Omental fat pad (tissue), 4 donors: Measurements from ENCODE around the gene MICAL2. TPM values are rescaled to one million over a fixed set of nuclear protein-coding genes. Genes with fewer than 3 reads are reported as not detected.
A peak's percentile ranks its signal among the peaks of the same experiment; 100 is the strongest.
"Not testable (repeated sequence)": the region's sequence is repeated elsewhere in the genome, so short reads cannot be mapped to it uniquely, and the experiment has no call there.

Source experiments
- ATAC-seq: fragments of 150-250 bp; one replicate; pipeline ENCODE4 v1.9.1; 2016; ENCODE audit warnings: mild to moderate bottlenecking, moderate library complexity; ENCODE audit not compliant: low FRiP score
- DNase-seq: peaks from one replicate; pipeline ENCODE4 v3.0.0-alpha.2; 2019; ENCODE audit warnings: low spot score
- total RNA-seq, 4 donors: library from RNA; depleted of rRNA; stranded (reverse); fragments of >200 nt; gene quantifications; one replicate each; pipeline ENCODE4 v1.1.0, GENCODE V29; 2016
- TF ChIP-seq, protein P1 (sequence below), 3 donors: fragments of 450-650 bp; IDR thresholded peaks; one replicate each; pipeline ENCODE4 v1.5.1; 2016 to 2017; ENCODE audit warnings: antibody characterized with exemption in 3 of 3, mild to moderate bottlenecking in 3 of 3, moderate library complexity in 2 of 3

Gene MICAL2
- total RNA-seq, 4 donors from 2014 or later: 34.3 to 143 (median 57.0) TPM

DNA sequence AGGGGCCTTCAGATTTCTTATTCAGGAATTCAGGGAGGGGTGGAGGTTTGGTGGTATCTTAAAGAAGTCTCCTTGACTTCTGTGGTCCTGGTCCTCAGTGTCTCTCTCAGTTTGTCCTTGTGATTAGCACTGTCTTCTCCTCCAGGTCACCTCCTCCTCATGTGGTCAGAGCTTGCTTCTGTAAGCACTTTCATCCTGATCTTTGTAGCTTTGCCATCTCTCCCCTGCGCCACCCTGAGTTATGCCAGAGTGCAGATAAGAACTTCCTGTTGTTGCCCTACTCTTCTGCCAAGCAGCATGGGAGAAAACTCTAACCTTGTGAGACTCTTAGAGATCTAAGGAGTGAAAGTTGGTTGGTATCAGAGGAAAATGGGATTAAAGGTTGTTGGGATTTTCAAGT lies 30.9 kb downstream of the MICAL2 start:
- TF ChIP-seq, protein P1, sequence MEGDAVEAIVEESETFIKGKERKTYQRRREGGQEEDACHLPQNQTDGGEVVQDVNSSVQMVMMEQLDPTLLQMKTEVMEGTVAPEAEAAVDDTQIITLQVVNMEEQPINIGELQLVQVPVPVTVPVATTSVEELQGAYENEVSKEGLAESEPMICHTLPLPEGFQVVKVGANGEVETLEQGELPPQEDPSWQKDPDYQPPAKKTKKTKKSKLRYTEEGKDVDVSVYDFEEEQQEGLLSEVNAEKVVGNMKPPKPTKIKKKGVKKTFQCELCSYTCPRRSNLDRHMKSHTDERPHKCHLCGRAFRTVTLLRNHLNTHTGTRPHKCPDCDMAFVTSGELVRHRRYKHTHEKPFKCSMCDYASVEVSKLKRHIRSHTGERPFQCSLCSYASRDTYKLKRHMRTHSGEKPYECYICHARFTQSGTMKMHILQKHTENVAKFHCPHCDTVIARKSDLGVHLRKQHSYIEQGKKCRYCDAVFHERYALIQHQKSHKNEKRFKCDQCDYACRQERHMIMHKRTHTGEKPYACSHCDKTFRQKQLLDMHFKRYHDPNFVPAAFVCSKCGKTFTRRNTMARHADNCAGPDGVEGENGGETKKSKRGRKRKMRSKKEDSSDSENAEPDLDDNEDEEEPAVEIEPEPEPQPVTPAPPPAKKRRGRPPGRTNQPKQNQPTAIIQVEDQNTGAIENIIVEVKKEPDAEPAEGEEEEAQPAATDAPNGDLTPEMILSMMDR (IDR thresholded peaks at IDR 0.05): no peak
- ATAC-seq (no peak), DNase-seq (no peak)

DNA sequence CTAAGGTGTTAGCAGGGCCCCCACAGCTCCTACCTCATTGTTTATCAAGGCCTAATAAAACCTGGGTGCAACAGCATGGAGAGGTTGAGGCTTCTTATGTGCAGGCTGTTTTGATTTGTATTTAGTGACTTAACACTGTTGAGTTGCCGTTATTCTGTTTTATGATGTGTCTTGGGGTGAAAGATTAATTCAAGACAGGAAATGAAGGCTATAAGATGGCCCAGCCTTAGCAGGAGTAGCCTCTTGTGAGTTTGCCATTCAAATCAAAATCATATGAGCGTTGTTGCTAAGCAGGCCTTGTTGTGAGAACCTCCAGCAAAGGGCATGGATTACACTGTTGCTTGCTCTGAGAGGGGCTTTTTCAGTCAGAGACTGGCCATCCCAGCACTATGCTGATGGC lies 31.8 kb downstream of the MICAL2 start:
- DNase-seq (no peak), ATAC-seq (no peak)
- TF ChIP-seq, protein P1 (IDR thresholded peaks at IDR 0.05): no peak

- DNase-seq: no peak
- no peak for ATAC-seq
- TF ChIP-seq, protein P1 (IDR thresholded peaks at IDR 0.05): no peak
Measured at GRCh38 chr11:12142909-12143308, 32.5 kb downstream of the MICAL2 start.

GRCh38 chr11:12143461-12144258 lies 33.3 kb downstream of the MICAL2 start:
- no peak for ATAC-seq
- TF ChIP-seq, protein P1 (IDR thresholded peaks at IDR 0.05): no peak
- DNase-seq: no peak

- peak; percentile 21 for ATAC-seq
- DNase-seq: no peak
- TF ChIP-seq, protein P1 (IDR thresholded peaks at IDR 0.05): no peak
Measured at GRCh38 chr11:12144330-12145174, 34.2 kb downstream of the MICAL2 start.

DNA sequence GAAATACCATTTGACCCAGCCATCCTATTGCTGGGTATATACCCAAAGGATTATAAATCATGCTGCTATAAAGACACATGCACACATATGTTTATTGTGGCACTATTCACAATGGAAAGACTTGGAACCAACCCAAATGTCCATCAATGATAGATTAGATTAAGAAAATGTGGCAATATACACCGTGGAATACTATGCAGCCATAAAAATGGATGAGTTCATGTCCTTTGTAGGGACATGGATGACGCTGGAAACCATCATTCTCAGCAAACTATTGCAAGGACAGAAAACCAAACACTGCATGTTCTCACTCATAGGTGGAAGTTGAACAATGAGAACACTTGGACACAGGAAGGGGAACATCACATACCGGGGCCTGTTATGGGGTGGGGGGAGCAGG lies 36.3 kb downstream of the MICAL2 start:
- DNase-seq: not testable (repeated sequence)

DNA sequence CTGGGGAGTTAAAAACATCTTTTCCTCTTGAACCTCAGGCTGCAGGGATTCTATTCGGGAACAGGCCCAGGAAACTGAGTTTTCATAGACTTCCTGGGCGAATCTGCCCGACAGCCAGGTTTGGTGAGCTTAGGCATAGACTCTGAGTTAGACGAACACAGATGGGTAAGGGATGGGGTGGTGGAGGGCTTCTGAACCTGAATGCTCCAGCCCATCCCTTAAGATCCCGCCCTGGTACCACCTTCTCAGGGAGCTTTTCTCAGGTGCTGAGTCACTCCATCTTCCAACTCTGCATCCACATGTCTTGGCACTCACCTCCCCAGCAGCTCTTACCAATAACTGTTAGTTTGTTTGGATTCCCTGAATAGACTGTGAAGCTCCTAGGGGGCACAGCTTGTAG lies 37.4 kb downstream of the MICAL2 start:
- TF ChIP-seq, protein P1 (IDR thresholded peaks at IDR 0.05): no peak
- DNase-seq (no peak), ATAC-seq (no peak)

More for the DNA sequence above, 36.3 kb downstream of the MICAL2 start:
- not testable (repeated sequence) for ATAC-seq
